H1 (cell line): ENCODE results near the gene SZT2. TPM values are rescaled to one million over a fixed set of nuclear protein-coding genes. Genes with fewer than 3 reads are reported as not detected.

Source experiments
- CTCF ChIA-PET: fragments of 300-600 bp; sonication (Branson Sonifier 250); formaldehyde crosslinking; loops from one replicate; lab custom pipeline; 2021; ENCODE audit not compliant: partially characterized antibody; lab: Charles Lee
- POLR2A ChIA-PET: fragments of 300-600 bp; sonication (Branson Sonifier 250); formaldehyde crosslinking; loops from one replicate; lab custom pipeline; 2021; ENCODE audit warnings: inconsistent platforms; ENCODE audit not compliant: partially characterized antibody; lab: Charles Lee
- DNase-seq, 2 experiments: peaks; one replicate each; pipeline versions ENCODE4 v3.0.0 to v3.0.0-alpha.2; 2010 to 2022; ENCODE audit warnings: low spot score in 2 of 2, low read depth in 1 of 2, mixed read lengths in 1 of 2
- FAIRE-seq: peaks from 2 replicates; lab custom pipeline; 2011; peaks lifted over from hg19 to GRCh38; lab: Jason Lieb, UNC
- H2AFZ ChIP-seq: 2 replicates; pipeline ENCODE4 v1.8.1; 2012; ENCODE audit warnings: low read length, inconsistent platforms
- H2AK5ac ChIP-seq: 2 replicates; pipeline ENCODE4 v1.6.1; 2013; ENCODE audit warnings: low read depth, low read length
- H2BK120ac ChIP-seq: replicated peaks from 2 replicates; pipeline ENCODE3; 2013; ENCODE audit warnings: low read depth, low read length, inconsistent platforms
- H2BK12ac ChIP-seq: 2 replicates; pipeline ENCODE4 v1.6.1; 2013; ENCODE audit warnings: low read depth, low read length
- H2BK15ac ChIP-seq: 2 replicates; pipeline ENCODE4 v1.6.1; 2013; ENCODE audit warnings: low read length
- H2BK20ac ChIP-seq: 2 replicates; pipeline ENCODE4 v1.6.1; 2013; ENCODE audit warnings: low read length
- H2BK5ac ChIP-seq: 2 replicates; pipeline ENCODE4 v1.6.1; 2013; ENCODE audit warnings: low read depth, low read length
- H3K14ac ChIP-seq: 2 replicates; pipeline ENCODE4 v1.6.1; 2013; ENCODE audit warnings: inconsistent platforms; ENCODE audit not compliant: insufficient read length
- H3K18ac ChIP-seq: 2 replicates; pipeline ENCODE4 v1.6.1; 2013; ENCODE audit warnings: low read length; ENCODE audit errors: extremely low read depth
- H3K23ac ChIP-seq: 2 replicates; pipeline ENCODE4 v1.6.1; 2013; ENCODE audit warnings: inconsistent platforms; ENCODE audit not compliant: insufficient read length
- H3K23me2 ChIP-seq: 2 replicates; pipeline ENCODE4 v1.6.1; 2013; ENCODE audit warnings: low read depth, low read length
- H3K27ac ChIP-seq: 2 replicates; pipeline ENCODE4 v1.6.1; 2011; ENCODE audit warnings: low read depth, low read length, inconsistent platforms
- H3K27me3 ChIP-seq, 4 experiments: replicated peaks in 1 of 4; 1 replicate in 1 of 4; 2 replicates in 3 of 4; pipeline versions ENCODE4 v1.6.1 to v1.8.1; 2011 to 2013; ENCODE audit warnings: low read length in 3 of 4, mild to moderate bottlenecking in 3 of 4, inconsistent platforms in 2 of 4, mixed read lengths in 2 of 4, moderate library complexity in 1 of 4; ENCODE audit not compliant: control insufficient read depth in 3 of 4, insufficient read depth in 3 of 4; ENCODE audit errors: extremely low read depth in 1 of 4
- H3K36me3 ChIP-seq, 4 experiments: 2 replicates each; pipeline versions ENCODE4 v1.6.1 to v1.8.1; 2011 to 2013; ENCODE audit warnings: mild to moderate bottlenecking in 4 of 4, low read length in 3 of 4, moderate library complexity in 2 of 4, control low read depth in 1 of 4, inconsistent platforms in 1 of 4; ENCODE audit not compliant: insufficient read depth in 4 of 4, control insufficient read depth in 2 of 4
- H3K4ac ChIP-seq: replicated peaks from 2 replicates; pipeline ENCODE3; 2013; ENCODE audit warnings: low read length, low read depth, mixed read lengths, inconsistent platforms; ENCODE audit not compliant: insufficient read length
- H3K4me1 ChIP-seq, 4 experiments: replicated peaks in 1 of 4; 1 replicate in 1 of 4; 2 replicates in 3 of 4; pipeline versions ENCODE4 v1.6.1 to v1.8.1; 2011 to 2013; ENCODE audit warnings: low read length in 3 of 4, inconsistent platforms in 2 of 4, mixed read lengths in 1 of 4; ENCODE audit not compliant: insufficient read depth in 4 of 4, control insufficient read depth in 3 of 4
- H3K4me2 ChIP-seq, 2 experiments: 2 replicates each; pipeline versions ENCODE4 v1.6.1 to v1.8.1; 2011 to 2013; ENCODE audit warnings: low read depth in 2 of 2, low read length in 2 of 2, control low read depth in 1 of 2, inconsistent platforms in 1 of 2, mild to moderate bottlenecking in 1 of 2; ENCODE audit not compliant: insufficient read depth in 1 of 2
- H3K4me3 ChIP-seq, 4 experiments: fragments of 200-600, 300-600 bp in 1 of 4; sonication (generic), shearing (Covaris generic), sonication (Bioruptor Twin) in 1 of 4; 2 replicates each; pipeline versions ENCODE4 v1.5.1 to v1.8.1; 2011 to 2016; ENCODE audit warnings: low read length in 4 of 4, low read depth in 3 of 4, control low read depth in 2 of 4, inconsistent platforms in 2 of 4, mild to moderate bottlenecking in 2 of 4, mixed read lengths in 1 of 4, moderate library complexity in 1 of 4; ENCODE audit not compliant: insufficient read depth in 2 of 4; ENCODE audit errors: extremely low read depth in 1 of 4
- H3K56ac ChIP-seq: replicated peaks from 2 replicates; pipeline ENCODE3; 2013; ENCODE audit warnings: low read depth, mild to moderate bottlenecking, mixed read lengths, low read length, inconsistent platforms; ENCODE audit not compliant: insufficient read length
- H3K79me1 ChIP-seq: 2 replicates; pipeline ENCODE4 v1.6.1; 2013; ENCODE audit warnings: low read depth, low read length, control low read depth
- H3K79me2 ChIP-seq, 2 experiments: 2 replicates each; pipeline versions ENCODE4 v1.6.1 to v1.8.1; 2012 to 2013; ENCODE audit warnings: low read length in 2 of 2, mild to moderate bottlenecking in 2 of 2, inconsistent platforms in 1 of 2; ENCODE audit not compliant: insufficient read depth in 2 of 2, control insufficient read depth in 1 of 2
- H3K9ac ChIP-seq, 4 experiments: replicated peaks in 1 of 4; 1 replicate in 1 of 4; 2 replicates in 3 of 4; pipeline versions ENCODE4 v1.6.1 to v1.8.1; 2011 to 2013; ENCODE audit warnings: low read depth in 3 of 4, low read length in 3 of 4, control low read depth in 2 of 4, mild to moderate bottlenecking in 2 of 4, moderate library complexity in 2 of 4, inconsistent platforms in 1 of 4; ENCODE audit errors: extremely low read depth in 1 of 4
- H3K9me3 ChIP-seq, 2 experiments: 2 replicates each; pipeline versions ENCODE4 v1.6.1 to v1.8.1; 2012 to 2013; ENCODE audit warnings: mild to moderate bottlenecking in 2 of 2, moderate library complexity in 2 of 2, control low read depth in 1 of 2, inconsistent platforms in 1 of 2, low read depth in 1 of 2, low read length in 1 of 2, mixed read lengths in 1 of 2; ENCODE audit not compliant: insufficient read depth in 2 of 2
- H4K20me1 ChIP-seq, 2 experiments: replicated peaks in 1 of 2; 2 replicates each; pipeline versions ENCODE3 to v1.8.1; 2011 to 2013; ENCODE audit warnings: inconsistent platforms in 2 of 2, low read length in 2 of 2, mild to moderate bottlenecking in 1 of 2; ENCODE audit not compliant: insufficient read depth in 2 of 2, control insufficient read depth in 1 of 2
- H4K5ac ChIP-seq: 2 replicates; pipeline ENCODE4 v1.6.1; 2013; ENCODE audit warnings: low read length, low read depth, mixed read lengths, inconsistent platforms; ENCODE audit not compliant: insufficient read length
- H4K8ac ChIP-seq: 2 replicates; pipeline ENCODE4 v1.8.0; 2013; ENCODE audit warnings: mild to moderate bottlenecking, moderate library complexity, low read length, inconsistent platforms; ENCODE audit not compliant: insufficient read depth; ENCODE audit errors: extremely low read depth
- H4K91ac ChIP-seq: replicated peaks from 2 replicates; pipeline ENCODE3; 2013; ENCODE audit warnings: low read length, mixed read lengths, inconsistent platforms; ENCODE audit not compliant: insufficient read length
- BRCA1 ChIP-seq: IDR thresholded peaks from 2 replicates; pipeline ENCODE4 v1.6.1; 2012; ENCODE audit warnings: low read depth, low read length, improper control_type of control experiment
- CTBP2 ChIP-seq: IDR thresholded peaks from 2 replicates; pipeline ENCODE4 v1.7.0; 2011; ENCODE audit warnings: borderline replicate concordance, mild to moderate bottlenecking, moderate library complexity, mixed read lengths, low read length; ENCODE audit not compliant: insufficient read depth, insufficient read length
- EGR1 ChIP-seq: IDR thresholded peaks from 2 replicates; pipeline ENCODE4 v1.6.1; 2011; ENCODE audit warnings: low read depth, low read length, borderline replicate concordance
- HDAC2 ChIP-seq, 2 experiments: fragments of 300-600 bp in 1 of 2; sonication (generic) in 1 of 2; IDR thresholded peaks; 2 replicates each; pipeline ENCODE4 v1.6.1; 2011 to 2012; ENCODE audit warnings: low read depth in 2 of 2, low read length in 2 of 2, mild to moderate bottlenecking in 2 of 2, moderate library complexity in 2 of 2, borderline replicate concordance in 1 of 2, inconsistent platforms in 1 of 2
- JUN ChIP-seq: IDR thresholded peaks from 2 replicates; pipeline ENCODE4 v1.6.1; 2011; ENCODE audit warnings: low read depth, mild to moderate bottlenecking, improper control_type of control experiment, low read length
- KDM4A ChIP-seq: IDR thresholded peaks from one replicate; pipeline ENCODE4 v1.7.1; 2012; ENCODE audit warnings: low read depth, mild to moderate bottlenecking, moderate library complexity, low read length, inconsistent platforms; ENCODE audit not compliant: severe bottlenecking
- KDM5A ChIP-seq: fragments of 200-600 bp; IDR thresholded peaks from 2 replicates; pipeline ENCODE4 v1.7.1; 2012; ENCODE audit warnings: mild to moderate bottlenecking, low read length, inconsistent platforms, mixed read lengths
- NRF1 ChIP-seq: IDR thresholded peaks from 2 replicates; pipeline ENCODE4 v1.6.1; 2011; ENCODE audit warnings: mild to moderate bottlenecking, low read depth, low read length, improper control_type of control experiment
- POLR2A ChIP-seq, 2 experiments: IDR thresholded peaks; 1 replicate in 1 of 2; 2 replicates in 1 of 2; pipeline ENCODE4 v1.6.1; 2011; ENCODE audit warnings: low read depth in 2 of 2, low read length in 2 of 2, mild to moderate bottlenecking in 2 of 2; ENCODE audit errors: control extremely low read depth in 1 of 2
- RXRA ChIP-seq: IDR thresholded peaks from 2 replicates; pipeline ENCODE4 v1.6.1; 2011; ENCODE audit warnings: low read depth, mild to moderate bottlenecking, low read length, moderate library complexity; ENCODE audit not compliant: insufficient read depth
- WGBS, 2 experiments: shearing (Covaris generic) in 1 of 2; methylation state at CpG; one replicate each; pipeline versions ENCODE4 v1.1.6 to v1.1.7; 2013 to 2015; ENCODE audit warnings: low lambda C conversion rate in 2 of 2, mixed read lengths in 2 of 2, inconsistent platforms in 1 of 2, low coverage in 1 of 2, missing lambda C conversion rate in 1 of 2; ENCODE audit not compliant: insufficient replicate concordance in 2 of 2, insufficient coverage in 1 of 2, insufficient read length in 1 of 2; ENCODE audit errors: extremely low coverage in 1 of 2, missing lambda C conversion rate in 1 of 2; 5-methylcytosine and 5-hydroxymethylcytosine counted together
- polyA plus RNA-seq, 7 experiments: library from polyadenylated mRNA; depleted of rRNA in 3 of 7; stranded (reverse) in 5 of 7; unstranded in 2 of 7; fragments of >200 nt in 5 of 7; fragments of 200-250 nt in 2 of 7; gene quantifications; 1 replicate in 5 of 7; 2 replicates in 1 of 7; 4 replicates in 1 of 7; pipeline versions ENCODE4 v1.2.1 to v1.2.3, GENCODE V29; 2011 to 2013; ENCODE audit warnings: missing spikeins in 2 of 7, mixed read lengths in 2 of 7
- total RNA-seq: library from RNA; stranded (reverse); fragmentation: NEBNext Ultra II Directional; extraction: Animal tissue kit (Norgen Biotek cat#: 25700); gene quantifications from 2 replicates; pipeline ENCODE4 v1.2.1, GENCODE V29; 2021
- TF ChIP-seq, protein P1 (sequence below): IDR thresholded peaks from 2 replicates; pipeline ENCODE4 v1.6.1; 2011; ENCODE audit warnings: low read depth, mild to moderate bottlenecking, low read length; ENCODE audit not compliant: insufficient read depth
- TF ChIP-seq, protein P2 (sequence below): IDR thresholded peaks from 2 replicates; pipeline ENCODE4 v1.6.1; 2011; ENCODE audit warnings: low read length, improper control_type of control experiment

SZT2 gene
- total and polyA plus RNA-seq, 2 of the 8 experiments (the other 6 are each of a cell fraction or from before 2014, with no cell fraction given): 4.7 to 12.9 TPM

DNA sequence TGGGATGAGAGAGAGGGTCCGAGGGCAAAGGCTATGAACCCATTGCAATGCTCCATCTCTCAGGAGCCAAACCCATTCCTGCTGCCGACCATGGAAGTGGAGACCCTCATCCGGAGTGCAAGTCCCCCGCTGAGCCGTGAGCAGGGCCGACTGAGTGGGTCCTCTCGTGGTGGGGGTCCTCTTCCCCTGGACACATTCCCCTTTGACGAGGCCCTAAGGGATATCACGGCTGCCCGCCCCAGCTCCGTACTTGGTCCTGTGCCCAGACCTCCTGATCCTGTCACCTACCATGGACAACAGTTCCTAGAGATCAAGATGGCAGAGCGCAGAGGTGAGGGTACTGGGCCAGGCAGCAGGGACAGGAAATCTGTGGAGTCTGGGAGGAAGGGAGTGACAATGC is 53.1 kb downstream of the SZT2 start:
- H3K4ac ChIP-seq: no peak overlapping the region
- H2AFZ ChIP-seq: no peak overlapping the region
- no peak overlapping the region for H3K27ac ChIP-seq
- H3K9me3 ChIP-seq: no peaks in the 10 kb centered on the region
- H3K9ac ChIP-seq: no peak overlapping the region; a peak in 1 of 7 replicates
- POLR2A ChIA-PET: interaction anchor here (0.8 to 3.8 kb wide), 7 partner anchors 8 to 19 kb away, joined by 3 to 22 read pairs (median 5); partner anchors contain the start of gene HYI
- peaks cover 0 to 4% of the 10 kb centered on the region in 2 experiments for H4K20me1 ChIP-seq
- H2BK12ac ChIP-seq: no peak overlapping the region
- peaks cover 4 to 23% (median 11%) of the 10 kb centered on the region in 4 experiments; a peak in 6 of 8 replicates for H3K36me3 ChIP-seq
- H3K4me2 ChIP-seq: no peak overlapping the region
- no peak overlapping the region for H3K18ac ChIP-seq
- H3K14ac ChIP-seq: no peak overlapping the region
- H2AK5ac ChIP-seq: no peak overlapping the region
- H4K5ac ChIP-seq: no peak overlapping the region
- no peak overlapping the region for H2BK5ac ChIP-seq
- H3K79me2 ChIP-seq: no peaks in the 10 kb centered on the region
- no peaks in the 10 kb centered on the region for H3K4me1 ChIP-seq
- no peak overlapping the region for H2BK15ac ChIP-seq
- H3K4me3 ChIP-seq: no peak overlapping the region
- no peaks in the 10 kb centered on the region for H3K79me1 ChIP-seq
- H2BK120ac ChIP-seq: no peak overlapping the region
- H4K91ac ChIP-seq: no peak overlapping the region
- FAIRE-seq: no peak
- H3K23me2 ChIP-seq: no peaks in the 10 kb centered on the region
- CTCF ChIA-PET: interaction anchor here (0.9 to 4.8 kb wide), 4 partner anchors 12 to 224 kb away, joined by 3 to 19 read pairs (median 4); partner anchors contain the start of gene HYI
- H4K8ac ChIP-seq: no peak overlapping the region
- H3K23ac ChIP-seq: no peak overlapping the region
- no peak for DNase-seq
- WGBS, 2 experiments: 98% methylated on average over 12 of the region's 12 CpGs; no CpG with 5 or more reads in 1 of the 2 experiments
- no peak overlapping the region for H2BK20ac ChIP-seq
- H3K27me3 ChIP-seq: no peaks in the 10 kb centered on the region
- no peak overlapping the region for H3K56ac ChIP-seq
- TF ChIP-seq HDAC2 (IDR thresholded peaks at IDR 0.05; ENCODE audit: borderline replicate concordance in 1 of 2, low read depth in 2 of 2, low read length in 2 of 2): no peak
- TF ChIP-seq NRF1: no peak
- TF ChIP-seq KDM5A: no peak
- TF ChIP-seq, protein P1, sequence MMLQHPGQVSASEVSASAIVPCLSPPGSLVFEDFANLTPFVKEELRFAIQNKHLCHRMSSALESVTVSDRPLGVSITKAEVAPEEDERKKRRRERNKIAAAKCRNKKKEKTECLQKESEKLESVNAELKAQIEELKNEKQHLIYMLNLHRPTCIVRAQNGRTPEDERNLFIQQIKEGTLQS: no peak
- TF ChIP-seq KDM4A: no peak
- TF ChIP-seq RXRA: no peak
- TF ChIP-seq EGR1: no peak
- no peak for TF ChIP-seq JUN
- no peak for TF ChIP-seq POLR2A (IDR thresholded peaks at IDR 0.05; ENCODE audit: control extremely low read depth in 1 of 2, low read depth in 2 of 2, low read length in 2 of 2)
- TF ChIP-seq, protein P2, sequence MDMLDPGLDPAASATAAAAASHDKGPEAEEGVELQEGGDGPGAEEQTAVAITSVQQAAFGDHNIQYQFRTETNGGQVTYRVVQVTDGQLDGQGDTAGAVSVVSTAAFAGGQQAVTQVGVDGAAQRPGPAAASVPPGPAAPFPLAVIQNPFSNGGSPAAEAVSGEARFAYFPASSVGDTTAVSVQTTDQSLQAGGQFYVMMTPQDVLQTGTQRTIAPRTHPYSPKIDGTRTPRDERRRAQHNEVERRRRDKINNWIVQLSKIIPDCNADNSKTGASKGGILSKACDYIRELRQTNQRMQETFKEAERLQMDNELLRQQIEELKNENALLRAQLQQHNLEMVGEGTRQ: no peak
- TF ChIP-seq BRCA1: no peak
- no peak for TF ChIP-seq CTBP2
